GM18526 (cell line): ENCODE data around the gene ASTN2.

Experiments
- POLR2A ChIP-seq: IDR thresholded peaks from 3 replicates; pipeline ENCODE4 v1.6.1; 2011; ENCODE audit not compliant: insufficient read length; ENCODE audit errors: extremely low read depth

The ASTN2 gene

DNA sequence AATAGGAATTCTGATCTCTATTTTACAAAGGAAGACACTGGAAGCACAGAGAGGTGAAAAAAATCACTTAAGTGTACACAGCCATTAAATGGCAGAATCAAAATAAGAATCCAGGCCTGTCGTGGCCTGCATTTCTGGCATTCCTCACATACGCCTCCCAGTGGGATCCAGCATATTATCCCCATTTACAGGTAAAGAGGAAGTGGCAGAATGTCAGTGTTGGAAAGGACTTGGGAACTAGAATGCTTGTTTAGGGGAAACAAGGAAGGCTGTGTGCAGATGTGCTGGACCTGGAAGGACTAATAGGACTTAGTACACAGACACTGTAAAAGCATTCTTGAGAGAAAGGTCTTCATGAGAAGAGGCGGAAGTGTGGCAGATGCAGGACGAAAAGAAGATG, 486.0 kb downstream of the ASTN2 start:
- TF ChIP-seq POLR2A = no peak

DNA sequence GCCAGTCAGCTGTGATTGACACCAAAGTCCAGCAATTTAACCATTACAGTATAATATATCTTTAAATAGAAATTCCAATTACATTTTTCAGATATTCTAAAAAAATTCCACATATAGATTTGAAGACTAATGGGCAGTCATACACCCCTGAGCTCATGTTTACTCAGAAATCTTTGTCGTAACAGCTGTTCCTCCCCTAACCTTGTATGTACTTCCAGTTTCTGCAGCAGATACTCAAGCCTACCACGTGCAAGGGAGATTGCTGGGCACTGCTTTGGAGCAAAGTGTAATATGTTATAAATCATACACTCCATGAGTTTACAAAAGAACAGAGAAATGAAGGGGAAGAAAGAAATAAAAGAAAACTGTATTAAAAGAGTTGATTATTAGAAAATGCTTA, 486.6 kb downstream of the ASTN2 start:
- no peak for TF ChIP-seq POLR2A

GRCh38 chr9:116927726-116928125, 487.1 kb downstream of the ASTN2 start:
- no peak for TF ChIP-seq POLR2A

- TF ChIP-seq POLR2A = no peak
These were observed 489.7 kb downstream of the ASTN2 start for GRCh38 chr9:116925121-116925520.

- TF ChIP-seq POLR2A = no peak
These were observed 490.3 kb downstream of the ASTN2 start for GRCh38 chr9:116924462-116925110.

GRCh38 chr9:116913536-116913935, 501.3 kb downstream of the ASTN2 start:
- TF ChIP-seq POLR2A = no peak

- TF ChIP-seq POLR2A = no peak
These were observed 504.7 kb downstream of the ASTN2 start for GRCh38 chr9:116910201-116910600.

DNA sequence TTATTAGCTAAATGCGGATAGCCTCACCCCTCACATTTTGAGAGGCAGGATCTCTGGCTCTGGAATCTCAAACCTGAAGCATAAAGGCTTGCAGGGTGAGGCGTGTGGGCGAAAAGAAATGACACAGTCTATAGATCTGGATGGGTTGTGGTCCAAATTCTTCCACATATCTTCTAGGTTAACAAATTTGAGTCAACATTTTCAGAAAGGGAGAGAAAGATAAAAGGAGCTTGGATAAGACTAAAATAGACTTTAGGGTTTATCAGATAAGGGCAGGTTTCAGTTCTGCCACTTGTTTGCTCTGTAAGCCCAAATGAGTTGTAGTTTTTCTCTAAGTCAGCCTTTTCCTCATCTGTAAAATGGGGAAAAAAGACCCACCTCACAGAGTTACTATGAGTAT, 506.9 kb downstream of the ASTN2 start:
- no peak for TF ChIP-seq POLR2A

DNA sequence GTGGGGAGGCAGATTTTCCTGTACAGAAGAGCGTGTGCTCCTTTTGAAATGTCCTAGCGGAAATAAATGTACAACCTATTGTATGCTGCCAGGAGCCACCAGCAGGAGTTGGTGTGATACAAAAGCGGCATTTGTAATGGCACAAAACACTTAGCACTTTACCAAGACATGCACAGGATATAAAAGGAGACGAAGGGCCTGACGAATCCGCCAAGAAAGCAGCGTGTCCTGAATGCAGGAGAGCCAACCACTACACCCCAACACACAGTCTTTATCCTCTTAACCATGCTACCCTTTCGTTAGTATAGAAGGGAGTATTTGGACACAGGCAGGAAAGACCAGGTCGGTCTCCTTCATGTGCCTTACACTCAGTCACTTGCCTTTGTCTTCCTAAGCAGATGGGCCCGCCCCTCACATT, 509.7 kb downstream of the ASTN2 start:
- TF ChIP-seq POLR2A = no peak

DNA sequence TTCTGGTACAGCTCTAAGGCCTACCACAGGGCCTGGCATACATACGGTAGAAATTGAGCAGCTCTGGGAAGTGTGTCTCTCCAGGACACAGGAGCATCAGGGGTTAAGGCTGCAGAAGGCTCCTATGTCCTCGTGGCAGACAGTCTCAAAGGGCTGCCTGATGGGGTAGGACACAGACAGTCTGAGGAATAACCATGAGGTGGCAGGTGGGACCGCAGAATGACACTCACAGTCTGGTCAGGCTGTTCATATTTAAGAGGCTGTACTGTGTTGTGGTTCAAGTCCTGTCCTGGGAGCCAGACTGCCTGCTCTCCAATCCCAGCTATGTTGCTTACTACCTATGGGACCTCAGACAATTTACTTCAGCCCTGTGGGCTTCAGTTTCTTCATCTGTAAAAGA, 510.7 kb downstream of the ASTN2 start:
- no peak for TF ChIP-seq POLR2A

DNA sequence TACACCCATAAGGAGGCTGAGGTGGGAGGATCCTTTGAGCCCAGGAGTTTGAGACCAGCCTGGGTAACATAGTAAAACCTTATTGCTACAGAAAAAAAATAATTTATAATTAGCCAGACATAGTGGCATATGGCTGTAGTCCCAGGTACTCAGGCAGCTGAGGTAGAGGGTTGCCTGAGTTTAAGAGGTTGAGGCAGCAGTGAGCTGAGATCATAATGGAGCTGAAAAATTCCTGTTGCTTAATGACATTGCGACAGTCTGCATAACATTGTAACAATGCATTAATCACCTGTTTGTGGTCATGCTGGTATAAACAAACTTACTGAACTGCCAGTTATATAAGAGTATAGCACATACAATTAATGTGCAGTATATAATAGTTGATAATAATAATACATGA, 513.6 kb downstream of the ASTN2 start:
- no peak for TF ChIP-seq POLR2A

- TF ChIP-seq POLR2A = no peak
These were observed 514.3 kb downstream of the ASTN2 start for GRCh38 chr9:116900543-116900942.

GRCh38 chr9:116900007-116900367, 514.9 kb downstream of the ASTN2 start:
- TF ChIP-seq POLR2A = no peak

- TF ChIP-seq POLR2A = no peak
These were observed 515.4 kb downstream of the ASTN2 start for GRCh38 chr9:116899337-116900006.

- no peak for TF ChIP-seq POLR2A
These were observed 517.7 kb downstream of the ASTN2 start for GRCh38 chr9:116897201-116897600.

- TF ChIP-seq POLR2A = no peak
These were observed 518.9 kb downstream of the ASTN2 start for GRCh38 chr9:116895961-116896360.

DNA sequence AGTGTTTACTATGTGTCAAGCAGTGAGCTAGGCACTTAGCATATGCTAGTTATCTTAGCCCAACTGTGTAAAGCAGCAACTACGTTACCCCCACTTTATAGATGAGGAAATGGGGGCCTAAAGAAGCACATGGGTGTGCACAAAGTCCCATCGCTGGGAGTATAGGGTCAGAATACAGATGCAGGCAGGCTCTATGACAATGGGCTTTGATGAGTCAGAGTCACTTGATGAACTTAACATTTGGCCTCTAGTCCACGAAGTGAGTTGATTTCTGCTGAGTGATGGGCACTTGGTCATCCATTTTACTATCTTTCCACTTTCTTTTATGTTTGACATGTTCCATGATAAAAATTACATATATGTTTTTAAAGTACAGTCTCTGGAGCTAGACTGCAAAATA, 523.4 kb downstream of the ASTN2 start:
- TF ChIP-seq POLR2A = no peak

- TF ChIP-seq POLR2A = no peak
These were observed 526.8 kb downstream of the ASTN2 start for GRCh38 chr9:116888066-116888465.

DNA sequence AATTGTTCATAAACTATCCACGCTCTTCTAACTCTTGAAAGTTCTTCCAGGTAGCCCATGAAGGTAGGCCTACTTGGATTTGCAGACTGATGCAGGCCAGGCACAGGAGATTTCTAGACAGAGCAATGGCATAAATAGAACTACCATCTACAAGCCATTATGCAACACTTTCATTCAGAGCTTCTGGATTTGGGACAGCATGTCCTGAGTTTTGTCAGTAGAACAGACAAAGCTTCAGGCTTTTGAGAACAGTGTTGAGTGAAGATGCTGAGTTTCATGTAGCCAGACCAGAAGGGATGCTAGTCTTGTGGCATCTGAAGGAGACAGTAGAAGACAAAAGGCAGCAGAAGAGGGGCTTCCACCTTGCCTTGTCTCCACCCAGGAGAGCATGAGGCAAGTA, 531.2 kb downstream of the ASTN2 start:
- TF ChIP-seq POLR2A = no peak
